GM19043 (cell line): ENCODE results near the gene HLA-F.

ENCODE experiments used
- ATAC-seq: cut with Tn5 transposase; IDR thresholded peaks from one replicate; pipeline ENCODE4 v1.9.1; 2021; ENCODE audit warnings: low read depth; ENCODE audit not compliant: unreplicated experiment

Gene HLA-F

DNA sequence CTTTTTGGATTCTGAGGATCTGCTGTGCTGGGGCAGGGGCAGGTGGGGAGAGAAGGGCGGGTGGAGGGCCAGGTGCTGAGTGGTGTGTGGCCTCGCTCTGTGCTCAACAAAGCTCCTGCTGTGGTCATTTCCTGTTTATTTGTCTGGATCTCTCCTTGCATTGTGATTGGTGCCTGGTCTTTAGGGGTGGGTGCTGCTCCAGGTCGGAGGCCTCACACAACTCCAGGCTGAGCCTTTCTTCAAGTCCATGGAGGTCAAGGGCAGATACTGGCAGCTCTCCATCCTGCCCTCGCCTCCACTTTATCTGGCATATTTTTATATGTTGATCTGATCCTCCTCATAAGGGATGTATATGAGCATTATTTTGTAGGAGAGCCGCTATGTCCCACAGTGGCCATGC, 36.2 kb downstream of the HLA-F start:
- no peak for ATAC-seq

- ATAC-seq = no peak
Observed at GRCh38 chr6:29760328-29760727, 37.1 kb downstream of the HLA-F start.

- no peak for ATAC-seq
Observed at GRCh38 chr6:29762051-29762450, 38.8 kb downstream of the HLA-F start.

- ATAC-seq = no peak
Observed at GRCh38 chr6:29762781-29763214, 39.6 kb downstream of the HLA-F start.

- ATAC-seq = no peak
Observed at GRCh38 chr6:29763491-29764289, 40.5 kb downstream of the HLA-F start.

DNA sequence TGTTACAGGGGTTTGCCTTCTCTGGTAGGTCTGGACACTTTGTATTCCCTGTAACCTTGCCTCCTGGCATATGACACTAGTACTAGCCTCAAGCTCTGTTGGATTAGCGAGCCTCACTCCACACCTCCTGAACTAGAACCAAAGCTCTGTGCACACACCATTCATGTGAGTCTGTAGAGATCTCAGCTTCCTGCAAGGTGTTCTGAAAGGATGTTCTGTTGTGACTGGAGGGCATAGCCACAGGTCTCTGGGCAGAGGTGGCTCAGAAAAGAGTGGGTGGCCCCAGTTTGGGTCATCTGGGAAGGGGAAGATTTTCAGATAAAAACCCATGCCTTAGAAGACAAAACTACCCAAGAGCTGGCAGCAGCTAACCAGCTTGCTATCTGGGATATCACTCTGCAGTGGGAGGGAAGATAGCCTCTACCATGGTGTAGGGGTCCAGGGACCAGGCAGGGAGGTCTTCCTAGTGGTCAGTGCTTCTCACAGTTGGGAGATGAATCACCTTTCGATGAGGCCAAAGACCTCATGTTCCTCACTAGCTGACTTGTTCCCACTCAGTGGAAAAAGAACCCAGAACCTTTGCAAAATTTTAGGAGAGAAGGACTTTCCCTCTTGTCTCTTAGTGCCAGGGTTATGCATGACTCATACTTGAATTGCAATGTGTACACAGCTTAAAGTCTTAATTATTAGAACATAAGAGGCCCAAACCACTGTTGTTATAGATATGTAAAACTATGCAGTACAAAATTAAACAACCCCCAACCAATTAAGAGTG, 41.4 kb downstream of the HLA-F start:
- no peak for ATAC-seq

DNA sequence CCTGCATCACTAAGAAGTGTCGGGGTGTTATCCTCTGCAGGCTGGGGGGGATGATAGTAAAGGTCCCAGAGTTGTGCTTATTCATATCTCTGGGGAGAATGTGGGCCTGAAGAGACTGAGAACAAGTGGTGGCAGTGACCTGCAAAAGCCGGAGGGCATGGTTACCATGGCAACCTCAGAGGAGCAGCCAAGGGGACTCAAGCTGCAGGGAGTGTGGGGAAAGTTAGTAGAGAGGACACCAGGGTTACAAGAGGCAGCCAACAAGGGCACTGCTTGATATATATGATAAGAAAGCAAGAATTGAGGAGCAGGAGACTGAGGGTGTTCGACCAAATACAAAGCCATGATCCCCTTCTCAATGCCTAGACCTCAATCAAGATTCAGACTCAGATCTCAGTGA, 46.1 kb downstream of the HLA-F start:
- no peak for ATAC-seq

DNA sequence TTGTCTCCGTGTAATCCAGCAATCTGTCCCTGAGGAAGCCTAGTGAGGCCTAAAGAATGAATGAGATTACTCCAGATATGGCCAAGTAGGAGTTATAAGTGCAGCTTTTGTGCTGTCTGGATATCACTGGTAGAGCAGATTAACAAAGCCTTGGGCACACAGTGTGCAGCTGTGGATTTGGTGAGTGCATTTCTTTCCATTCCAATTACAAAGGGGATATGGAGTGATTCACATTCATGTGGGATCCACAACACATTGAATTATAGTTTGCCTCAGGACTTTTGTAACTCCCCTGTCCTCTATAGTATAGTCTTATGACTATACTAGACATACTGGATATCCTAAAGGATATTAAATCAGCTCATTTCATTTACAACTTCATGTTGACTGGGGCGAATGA, 47.1 kb downstream of the HLA-F start:
- no peak for ATAC-seq

DNA sequence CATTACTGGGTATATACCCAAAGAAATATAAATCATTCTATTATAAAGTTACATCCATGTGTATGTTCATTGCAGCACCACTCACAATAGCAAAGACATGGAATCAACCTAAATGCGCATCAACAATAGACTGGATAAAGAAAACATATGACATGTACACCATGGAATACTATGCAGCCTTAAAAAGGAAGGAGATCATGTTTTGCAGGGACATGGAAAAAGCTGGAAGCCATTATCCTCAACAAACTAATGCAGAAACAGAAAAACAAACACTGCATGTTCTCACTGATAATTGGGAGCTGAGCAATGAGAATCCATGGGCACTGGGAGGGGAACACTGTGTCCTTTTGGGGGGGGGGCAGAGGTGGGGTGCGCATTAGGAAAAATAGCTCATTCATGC, 53.5 kb downstream of the HLA-F start:
- ATAC-seq = no peak
